Right renal cortex interstitium (tissue), 3 donors: ENCODE measurements around the gene DOK5. TPM values are rescaled to one million over a fixed set of nuclear protein-coding genes. Genes with fewer than 3 reads are reported as not detected.

Experiments
- DNase-seq, 3 donors: peaks; one replicate each; pipeline ENCODE4 v3.0.0-alpha.2; 2013; ENCODE audit warnings: low read depth in 3 of 3, low spot score in 2 of 3
- polyA plus RNA-seq, 3 donors: library from polyadenylated mRNA; unstranded; fragments of 120-200 nt; gene quantifications; one replicate each; pipeline ENCODE4 v1.2.1, GENCODE V29; 2013; ENCODE audit not compliant: insufficient read length in 3 of 3

Gene DOK5
- polyA plus RNA-seq, 3 donors: 10.7 to 11.4 (median 11.4) TPM

GRCh38 chr20:54510541-54511129 lies 35.2 kb downstream of the DOK5 start:
- DNase-seq: peak in 1 of 3 donors; percentile 26

DNA sequence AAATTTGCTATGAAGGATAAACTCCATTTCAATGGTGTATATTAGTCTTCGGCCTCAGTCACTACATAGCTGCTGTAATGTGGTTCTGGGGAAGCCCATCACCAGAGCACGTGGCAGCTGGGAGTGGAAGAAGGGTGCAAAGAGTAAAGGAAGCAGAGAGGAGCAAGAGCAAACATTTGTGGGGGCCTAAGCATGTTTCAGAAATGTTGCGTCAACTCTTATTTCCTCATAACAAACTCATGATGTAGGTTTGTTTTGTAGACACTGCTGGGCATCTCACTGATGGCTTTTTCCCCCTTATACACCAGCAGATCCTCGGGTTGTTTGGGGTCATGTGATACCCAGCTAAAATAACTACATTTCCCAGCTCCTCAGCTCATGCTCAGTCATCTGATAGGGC lies 37.3 kb downstream of the DOK5 start:
- no peak for DNase-seq

- no peak for DNase-seq
Observed at GRCh38 chr20:54514028-54514607, 38.7 kb downstream of the DOK5 start.

DNA sequence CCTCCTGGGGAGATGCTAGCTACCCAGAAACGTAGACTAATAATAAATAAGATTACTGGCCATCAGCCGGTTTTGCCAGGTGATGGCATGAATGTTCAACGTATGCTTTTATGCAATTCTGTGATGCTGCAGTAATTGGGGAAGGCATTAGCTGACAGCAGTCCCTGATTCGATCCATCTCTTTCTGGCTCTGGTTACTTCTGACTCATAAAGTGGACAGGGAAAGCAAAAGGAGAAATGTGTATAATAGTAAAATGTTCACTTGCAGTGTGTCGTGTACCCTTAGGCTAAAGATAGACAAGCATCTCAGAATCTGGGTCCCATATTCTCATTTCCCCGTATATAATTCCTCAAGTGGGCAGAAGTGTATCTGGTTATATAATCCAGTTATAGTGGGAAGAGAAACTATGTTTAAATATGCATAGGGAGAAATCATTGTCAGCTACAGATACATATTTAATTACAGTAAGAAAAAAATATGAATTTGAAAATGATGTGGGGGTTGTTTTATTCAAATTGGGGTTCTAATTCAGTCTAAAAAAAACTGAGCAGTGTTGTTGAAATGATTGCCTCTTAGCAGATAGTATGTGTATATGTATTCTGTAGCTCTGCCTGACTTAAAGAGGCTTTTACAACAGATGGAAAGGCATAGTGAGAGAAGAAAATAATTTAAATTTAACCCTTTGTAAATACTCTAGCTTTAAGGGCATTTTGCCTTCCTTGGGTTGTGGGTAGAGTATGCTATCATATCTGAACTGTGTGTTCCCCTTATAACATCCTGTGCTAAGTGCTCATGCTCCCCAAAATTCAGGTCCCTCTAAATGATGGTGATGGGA lies 40.6 kb downstream of the DOK5 start:
- no peak for DNase-seq

DNA sequence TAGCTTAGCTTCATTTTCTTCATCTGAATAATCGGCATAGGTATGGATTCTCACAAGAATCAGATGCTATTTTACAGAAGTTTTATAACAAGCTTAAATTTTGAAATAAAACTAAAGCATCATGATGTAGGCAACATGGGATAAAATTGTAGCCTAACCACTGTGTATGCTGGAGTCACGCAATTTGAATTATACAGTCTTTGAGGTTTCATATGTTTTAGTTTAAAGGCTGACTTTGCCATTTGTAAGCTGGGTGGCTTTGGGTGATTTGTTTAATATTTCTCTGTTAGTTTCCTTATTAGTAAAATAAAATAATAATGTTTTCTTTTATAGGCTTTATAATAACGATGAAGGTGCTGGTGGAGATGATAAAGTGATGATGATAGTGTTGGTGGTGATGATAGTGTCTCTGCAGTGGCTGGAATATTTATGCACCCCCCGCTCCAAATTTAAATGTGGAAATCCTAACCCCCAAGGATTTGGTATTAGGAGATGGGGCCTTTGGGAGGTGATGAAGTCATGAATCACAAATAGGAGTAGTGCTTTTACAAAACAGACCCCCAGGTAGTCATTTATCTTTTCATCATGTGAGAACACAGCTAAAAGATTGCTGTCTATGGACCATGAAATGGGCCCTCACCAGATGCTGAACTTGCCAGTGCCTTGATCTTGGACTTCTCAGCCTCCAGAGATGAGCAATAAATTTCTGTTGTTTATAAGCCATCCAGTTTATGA lies 42.0 kb downstream of the DOK5 start:
- DNase-seq: no peak

DNA sequence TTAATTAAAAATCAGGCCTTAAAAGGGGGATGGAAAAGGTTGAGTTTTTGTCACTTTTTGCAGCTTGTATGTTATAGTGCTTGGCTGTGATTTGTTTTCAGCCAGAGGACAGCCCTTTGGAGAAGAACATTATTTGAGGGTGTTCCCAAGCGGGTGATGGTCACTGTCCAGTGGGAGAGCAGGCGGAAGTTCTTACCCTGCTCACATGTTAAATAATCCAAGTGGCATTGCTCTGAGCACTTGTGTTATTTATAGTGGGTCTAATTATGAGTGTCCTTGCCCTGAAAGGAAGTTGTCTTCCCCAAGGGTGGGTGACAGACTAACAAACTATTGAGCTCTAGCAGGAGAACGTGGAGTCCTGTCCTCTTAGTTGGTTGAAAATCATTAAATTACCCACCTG lies 49.5 kb downstream of the DOK5 start:
- DNase-seq: no peak

DNA sequence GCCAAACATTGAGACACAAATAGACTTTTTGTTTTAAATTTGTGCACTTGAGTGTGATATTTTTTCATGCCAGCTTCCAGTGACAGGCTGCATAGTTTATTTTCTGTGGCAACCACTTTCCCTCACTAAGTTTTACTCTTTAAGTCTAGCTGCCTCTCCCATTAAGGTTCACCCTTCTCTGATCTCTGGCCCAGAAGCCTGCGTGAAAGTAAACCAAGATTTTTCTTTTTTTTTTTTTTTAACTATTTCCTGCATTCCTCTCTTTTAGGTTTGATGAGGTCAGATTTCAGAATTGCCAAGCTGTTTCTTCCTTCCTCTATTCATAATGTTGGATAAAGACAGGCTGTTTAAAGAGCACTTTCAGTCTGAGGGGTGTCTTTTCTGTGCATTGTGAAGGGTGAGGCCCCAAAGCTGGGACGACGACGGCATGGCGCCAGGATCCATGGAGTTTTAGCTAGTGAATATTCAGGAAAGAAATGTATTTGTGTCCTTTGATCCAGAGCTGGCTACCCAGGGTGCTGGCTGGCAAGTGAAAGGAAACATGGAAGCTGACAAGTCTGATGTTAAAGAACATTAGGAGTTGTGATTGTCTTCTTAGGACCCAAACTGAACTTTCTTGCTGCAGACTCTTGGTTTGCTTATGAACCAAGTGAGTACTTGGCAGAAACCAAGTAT lies 50.7 kb downstream of the DOK5 start:
- DNase-seq: no peak

- DNase-seq: no peak
Observed at GRCh38 chr20:54526801-54527200, 51.4 kb downstream of the DOK5 start.

- no peak for DNase-seq
Observed at GRCh38 chr20:54532573-54532972, 57.2 kb downstream of the DOK5 start.

GRCh38 chr20:54534101-54534500 lies 58.7 kb downstream of the DOK5 start:
- no peak for DNase-seq

DNA sequence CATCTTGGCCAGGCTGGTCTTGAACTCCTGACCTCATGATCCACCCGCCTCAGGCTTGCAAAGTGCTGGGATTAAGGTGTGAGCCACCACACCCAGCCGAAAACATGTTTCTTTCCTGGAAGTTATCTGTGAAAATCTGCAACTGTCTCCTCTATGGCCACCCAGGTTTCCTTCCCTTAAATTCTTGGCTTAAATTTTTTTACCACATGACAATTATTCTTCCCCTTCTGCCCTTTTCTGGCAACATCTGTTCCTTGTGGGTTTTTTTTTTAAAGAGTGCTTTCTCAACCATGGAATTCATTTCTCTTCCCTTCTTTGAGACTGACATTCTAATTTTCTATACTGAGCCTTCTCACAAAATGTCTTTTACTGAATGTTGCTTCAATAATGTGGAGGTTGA lies 59.6 kb downstream of the DOK5 start:
- DNase-seq: no peak

DNA sequence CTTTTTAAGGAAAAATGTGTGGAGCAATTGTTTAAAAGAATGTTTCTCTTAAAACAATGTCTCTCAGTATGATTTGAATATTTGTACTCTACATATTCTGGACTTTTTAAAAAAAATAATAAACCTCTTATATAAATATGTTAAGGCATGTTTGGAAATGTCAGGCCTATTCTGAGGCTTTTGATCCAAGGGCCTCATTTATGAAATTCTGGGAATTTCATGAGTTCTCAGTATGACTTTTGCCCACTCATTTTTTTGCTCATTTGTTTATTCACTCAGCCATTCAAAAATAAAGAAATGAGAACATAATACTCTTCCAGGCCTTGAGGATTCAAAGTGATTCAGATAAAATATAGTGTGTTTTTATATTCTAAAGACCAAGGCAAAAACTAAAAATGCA lies 60.4 kb downstream of the DOK5 start:
- no peak for DNase-seq

GRCh38 chr20:54539521-54540046 lies 64.2 kb downstream of the DOK5 start:
- no peak for DNase-seq

- no peak for DNase-seq
Observed at GRCh38 chr20:54543369-54543768, 68.0 kb downstream of the DOK5 start.

GRCh38 chr20:54545676-54546358 lies 70.4 kb downstream of the DOK5 start:
- no peak for DNase-seq

DNA sequence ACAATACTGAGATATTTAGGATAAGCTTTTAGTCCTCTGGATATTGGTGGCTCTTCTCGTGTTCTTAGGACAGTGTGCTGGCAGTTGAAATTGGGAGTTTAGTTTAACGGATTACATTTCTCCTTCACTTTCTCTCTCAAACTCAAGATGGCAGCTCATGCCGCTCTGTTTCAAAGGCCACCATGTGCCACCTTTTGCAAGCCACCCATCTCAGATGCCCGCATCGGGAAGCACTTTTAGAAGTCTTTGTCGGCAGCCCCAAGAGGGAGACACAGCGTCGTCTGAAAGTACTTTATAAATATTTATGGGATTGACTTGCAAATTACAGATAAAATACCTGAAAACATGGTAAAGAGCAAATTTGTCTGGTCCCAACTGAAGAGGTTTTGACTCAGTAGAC lies 73.5 kb downstream of the DOK5 start:
- no peak for DNase-seq

DNA sequence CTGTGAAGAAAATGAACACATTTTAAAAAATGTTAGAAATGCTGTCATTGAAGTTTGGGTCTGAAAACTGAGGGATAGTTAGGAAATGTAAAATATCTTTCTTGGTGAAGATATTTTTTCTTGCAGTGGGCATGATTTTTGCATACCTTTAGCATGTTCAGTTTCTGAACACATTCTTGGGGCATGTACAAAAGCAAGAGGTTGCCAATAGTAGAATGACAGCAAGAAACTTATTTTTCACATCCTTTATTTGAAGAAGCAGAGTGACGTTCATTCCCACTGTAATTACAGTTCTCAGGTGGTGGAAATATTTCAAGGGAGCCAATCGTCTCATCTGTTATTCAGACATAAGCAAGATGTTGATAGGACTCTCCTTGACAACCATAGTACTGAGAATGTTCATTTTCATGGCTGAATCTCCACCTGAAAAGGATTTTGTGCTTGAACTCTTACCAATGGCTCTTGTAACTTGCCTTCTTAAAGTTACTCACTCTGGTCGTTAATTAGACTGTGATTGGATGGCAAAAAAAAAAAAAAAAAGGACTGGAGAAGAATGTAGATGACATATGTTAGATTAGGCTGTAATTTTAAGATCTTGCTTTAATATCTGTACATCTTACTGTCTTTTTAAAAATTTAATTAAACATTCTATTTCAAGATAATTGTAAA lies 74.4 kb downstream of the DOK5 start:
- DNase-seq: no peak

DNA sequence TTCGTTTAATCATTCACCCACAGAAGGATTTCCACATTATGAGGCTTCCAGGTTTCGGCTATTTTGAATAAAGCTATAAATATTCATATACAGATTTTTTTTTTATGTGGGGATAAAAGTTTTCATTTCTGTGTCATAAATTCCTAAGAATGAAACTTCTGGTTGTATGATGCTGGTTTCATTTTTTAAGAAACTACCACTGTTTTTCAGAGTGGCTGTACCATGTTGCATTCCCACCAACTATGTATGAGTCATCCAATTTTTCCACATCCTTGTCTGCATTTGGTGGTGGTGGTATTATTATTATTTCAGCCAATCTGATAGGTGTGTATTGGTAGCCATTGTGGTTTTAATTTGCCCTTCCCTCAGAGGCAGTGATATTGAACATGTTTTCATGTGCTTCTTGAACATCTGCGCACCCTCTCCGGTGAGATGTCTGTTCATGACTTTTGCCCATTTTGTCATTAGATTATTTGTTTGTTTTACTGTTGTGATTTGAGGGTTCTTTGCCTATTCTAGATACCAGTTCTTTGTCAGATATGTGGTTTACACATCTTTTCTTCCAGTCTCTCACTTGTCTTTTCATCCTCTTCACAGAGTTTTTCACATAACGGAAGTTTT lies 75.5 kb downstream of the DOK5 start:
- DNase-seq: no peak

DNA sequence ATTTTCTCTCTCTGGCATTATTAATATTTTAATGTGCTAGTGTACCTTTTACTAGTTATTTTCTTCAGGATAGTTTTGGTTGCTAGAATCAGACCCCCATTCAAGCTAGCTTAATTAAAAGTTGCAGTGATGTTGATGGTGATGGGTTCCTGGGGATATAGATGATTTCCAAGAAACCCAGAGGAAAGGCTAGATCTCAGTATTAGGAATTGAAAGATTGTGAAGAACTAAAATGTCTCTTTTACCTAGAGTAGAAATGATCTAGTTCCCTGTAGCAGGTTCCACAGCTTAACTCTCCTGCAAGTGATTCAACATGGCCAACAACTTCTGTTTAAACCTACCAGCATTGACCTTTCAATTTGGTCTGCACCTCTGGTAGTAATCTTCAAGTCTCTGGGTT lies 78.6 kb downstream of the DOK5 start:
- DNase-seq: no peak
